Right cardiac atrium (tissue), 5 donors: ENCODE measurements around the gene CRX. TPM values are rescaled to one million over a fixed set of nuclear protein-coding genes. Genes with fewer than 3 reads are reported as not detected.
"Not testable (repeated sequence)": the region's sequence is repeated elsewhere in the genome, so short reads cannot be mapped to it uniquely, and the experiment has no call there.

Source experiments
- ATAC-seq, 2 donors: fragments of 200-7000 bp; cut with Tn5 transposase; one replicate each; pipeline versions ENCODE4 v1.8.0 to v1.9.1; 2020; ENCODE audit warnings: moderate library complexity in 2 of 2, mild to moderate bottlenecking in 1 of 2
- DNase-seq, 3 donors: peaks; one replicate each; pipeline ENCODE4 v3.0.0-alpha.2; 2020
- H3K27ac ChIP-seq: one replicate; pipeline ENCODE4 v1.5.1; 2013; ENCODE audit warnings: mild to moderate bottlenecking, low read length, control low read depth, moderate library complexity
- H3K27me3 ChIP-seq: one replicate; pipeline ENCODE4 v1.6.1; 2013; ENCODE audit not compliant: control insufficient read depth, insufficient read depth
- H3K4me1 ChIP-seq: one replicate; pipeline ENCODE4 v1.6.1; 2013; ENCODE audit warnings: low read length; ENCODE audit not compliant: control insufficient read depth, insufficient read depth
- H3K4me3 ChIP-seq: one replicate; pipeline ENCODE4 v1.5.1; 2013; ENCODE audit warnings: low read length, control low read depth
- H3K9me3 ChIP-seq: one replicate; pipeline ENCODE4 v1.6.1; 2013; ENCODE audit warnings: low read length; ENCODE audit not compliant: control insufficient read depth
- WGBS: extraction: QIAGEN DNeasy Blood & Tissue Kit; methylation state at CpG from one replicate; pipeline ENCODE4 v1.1.7; 2013; 5-methylcytosine and 5-hydroxymethylcytosine counted together
- intact Hi-C, 4 donors: fragments of 100-400 bp; cut with DNase I; formaldehyde crosslinking; loops; one replicate each; pipeline versions ENCODE4 v1.11.0 to v1.14.0; 2022 to 2023
- polyA plus RNA-seq: library from polyadenylated mRNA; stranded (reverse); fragments of 200-250 nt; gene quantifications from one replicate; pipeline ENCODE4 v1.2.3, GENCODE V29; 2013
- total RNA-seq, 4 donors: library from RNA; stranded (reverse); fragmentation: NEBNext Ultra II Directional; extraction: Animal tissue kit (Norgen Biotek cat#: 25700); gene quantifications; one replicate each; pipeline ENCODE4 v1.2.1, GENCODE V29; 2021
- donor health status: healthy with polysubstance abuse.
- donor health status: DM: no; HTN: yes; CAD: no.
- donor health status: DM: no; HTN: no; CAD: no.
- donor health status: DM: no; HTN: yes; CAD: no; lungs with severe emphysema.
- donor health status: DM: yes; HTN: yes; CAD: no.

CRX gene
- total and polyA plus RNA-seq, 5 donors = not detected

DNA sequence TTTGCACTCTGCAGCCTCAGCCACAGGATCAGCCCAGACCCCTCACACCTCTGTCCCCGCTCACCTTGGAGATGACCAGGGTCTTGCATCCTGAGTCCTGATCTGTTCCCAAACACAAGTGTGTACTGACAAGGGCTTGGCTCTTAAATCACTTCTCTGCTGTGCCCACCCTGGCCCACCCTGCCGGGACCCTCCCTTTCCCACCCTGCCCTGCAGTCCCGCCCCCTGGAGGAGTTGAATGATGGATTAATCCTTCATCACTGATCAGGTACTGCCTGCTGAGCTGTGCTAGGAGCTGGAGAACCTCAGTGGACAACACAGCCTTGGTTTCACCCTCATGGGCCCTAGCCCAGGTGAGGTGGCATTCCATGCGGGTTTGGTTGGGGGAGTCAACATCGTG lies 17.3 kb upstream of the CRX start, which contains the start of gene TPRX1:
TSS of gene TPRX1 (minus strand) at position 101 of the 400 bp plus-strand sequence. CDS start at position 89, 12 bp downstream.
- ATAC-seq = peak in 1 of 2 donors; percentile 23
- H3K27ac ChIP-seq, H3K4me3 ChIP-seq, H3K27me3 ChIP-seq, H3K9me3 ChIP-seq, H3K4me1 ChIP-seq, intact Hi-C loops, DNase-seq: not testable (repeated sequence)
- WGBS = 84% methylated on average over 5 of the region's 5 CpGs

DNA sequence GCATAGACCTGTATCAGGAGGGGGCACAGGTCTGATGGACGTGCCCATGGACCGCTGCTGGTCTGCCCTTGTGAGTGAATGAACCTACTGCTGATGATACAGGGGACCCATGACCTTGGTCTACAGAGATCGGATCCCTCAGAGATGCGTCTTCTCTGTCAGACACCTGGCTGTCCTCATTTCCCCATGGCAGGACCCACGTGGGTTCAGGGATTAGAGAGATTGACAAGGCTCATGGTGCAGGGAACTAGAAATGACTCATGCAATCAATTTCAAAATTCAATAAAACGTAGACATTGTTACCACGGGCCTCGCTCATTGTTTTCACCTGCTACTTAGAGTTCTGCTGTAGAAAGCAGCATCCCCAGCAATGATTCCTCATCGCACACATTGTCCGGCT lies 16.4 kb upstream of the CRX start:
- H3K27ac ChIP-seq = no peak overlapping the region
- no peaks in the 10 kb centered on the region for H3K9me3 ChIP-seq
- DNase-seq (no peak), ATAC-seq (no peak)
- H3K4me3 ChIP-seq = no peak overlapping the region
- no peaks in the 10 kb centered on the region for H3K4me1 ChIP-seq
- intact Hi-C loops = no loop called here
- H3K27me3 ChIP-seq = no peaks in the 10 kb centered on the region
- 83% methylated on average over 10 of the region's 10 CpGs for WGBS

DNA sequence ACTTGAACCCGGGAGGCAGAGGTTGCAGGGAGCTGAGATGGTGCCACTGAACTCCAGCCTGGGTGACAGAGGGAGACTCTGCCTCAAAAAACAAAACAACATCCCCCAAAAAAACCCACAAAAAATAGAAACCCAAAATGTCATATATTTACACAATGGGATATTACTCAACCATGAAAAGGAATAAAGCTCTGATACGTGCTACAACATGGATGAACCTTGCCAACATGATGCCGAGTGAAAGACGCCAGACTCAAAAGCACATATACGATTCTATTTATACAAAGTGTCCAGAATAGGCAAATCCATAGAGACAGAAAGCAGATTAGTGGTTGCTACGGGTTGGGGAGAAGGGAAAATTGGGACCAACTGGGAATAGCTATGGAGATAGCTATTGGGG lies 15.3 kb upstream of the CRX start:
- Histone ChIP-seq H3K27me3 (no peaks in the 10 kb centered on the region), H3K9me3 (no peaks in the 10 kb centered on the region), H3K4me3 (no peak overlapping the region), H3K27ac (no peak overlapping the region), H3K4me1 (no peaks in the 10 kb centered on the region)
- intact Hi-C loops = no loop called here
- DNase-seq (no peak), ATAC-seq (no peak)
- WGBS = 83% methylated on average over 6 of the region's 6 CpGs

DNA sequence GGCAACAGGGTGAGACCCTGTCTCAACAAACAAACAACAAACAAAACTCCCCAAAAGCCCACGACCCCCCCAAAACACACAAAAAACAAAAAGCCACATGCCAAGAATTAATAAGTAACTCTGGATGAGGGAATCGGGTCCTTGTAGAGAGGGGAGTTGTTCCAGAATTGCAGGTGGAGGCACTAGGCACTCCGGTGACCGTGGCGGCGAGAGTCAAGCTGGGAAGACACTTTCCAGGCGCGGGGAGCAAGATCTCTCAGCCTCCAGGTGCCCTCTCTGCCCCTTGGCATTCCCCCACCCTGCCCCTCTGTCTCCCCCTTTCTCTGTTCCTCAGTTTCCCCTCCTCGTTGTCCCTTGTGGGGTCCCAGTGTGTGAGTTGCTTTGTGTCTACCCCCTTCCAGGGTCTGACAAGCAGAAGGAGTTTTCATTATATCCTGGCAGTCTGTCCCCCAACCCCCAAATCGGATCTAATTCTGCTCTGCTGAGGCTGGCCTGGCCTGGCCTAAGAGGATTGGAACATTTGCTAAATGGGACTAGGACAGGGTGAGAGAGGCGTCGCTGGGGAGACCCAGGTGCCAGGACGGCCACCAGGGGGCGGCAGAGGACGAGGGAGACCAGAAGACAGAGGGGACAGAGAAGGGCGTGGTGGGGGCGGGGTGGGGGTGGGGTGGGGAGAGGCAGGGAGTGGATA lies 8.3 kb upstream of the CRX start:
- intact Hi-C loops = no loop called here
- H3K9me3 ChIP-seq = no peaks in the 10 kb centered on the region
- H3K27me3 ChIP-seq = no peaks in the 10 kb centered on the region
- no peak overlapping the region for H3K4me3 ChIP-seq
- H3K27ac ChIP-seq = no peak overlapping the region
- ATAC-seq = peak; percentile 57 to 84
- 38% methylated on average over 17 of the region's 17 CpGs for WGBS
- DNase-seq = peak; percentile 78 to 91 (median 89)
- H3K4me1 ChIP-seq = no peaks in the 10 kb centered on the region

DNA sequence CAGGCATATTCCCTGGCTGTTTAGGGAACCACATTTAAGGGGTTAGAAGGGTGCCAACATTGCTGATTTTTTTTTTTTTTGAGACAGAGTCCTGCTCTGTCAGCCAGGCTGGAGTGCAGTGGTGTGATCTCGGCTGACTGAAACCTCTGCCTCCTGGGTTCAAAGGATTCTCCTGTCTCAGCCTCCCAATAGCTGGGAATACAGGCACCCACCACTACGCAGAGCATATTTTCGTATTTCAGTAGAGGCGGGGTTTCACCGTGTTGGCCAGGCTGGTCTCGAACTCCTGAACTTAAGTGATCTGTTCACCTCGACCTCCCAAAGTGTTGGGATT lies 7.8 kb upstream of the CRX start:
- DNase-seq = no peak
- H3K4me1 ChIP-seq = no peaks in the 10 kb centered on the region
- intact Hi-C loops = no loop called here
- WGBS = 55% methylated on average over 7 of the region's 7 CpGs
- H3K27me3 ChIP-seq = no peaks in the 10 kb centered on the region
- H3K9me3 ChIP-seq = no peaks in the 10 kb centered on the region
- no peak for ATAC-seq
- H3K4me3 ChIP-seq = no peak overlapping the region
- H3K27ac ChIP-seq = no peak overlapping the region

DNA sequence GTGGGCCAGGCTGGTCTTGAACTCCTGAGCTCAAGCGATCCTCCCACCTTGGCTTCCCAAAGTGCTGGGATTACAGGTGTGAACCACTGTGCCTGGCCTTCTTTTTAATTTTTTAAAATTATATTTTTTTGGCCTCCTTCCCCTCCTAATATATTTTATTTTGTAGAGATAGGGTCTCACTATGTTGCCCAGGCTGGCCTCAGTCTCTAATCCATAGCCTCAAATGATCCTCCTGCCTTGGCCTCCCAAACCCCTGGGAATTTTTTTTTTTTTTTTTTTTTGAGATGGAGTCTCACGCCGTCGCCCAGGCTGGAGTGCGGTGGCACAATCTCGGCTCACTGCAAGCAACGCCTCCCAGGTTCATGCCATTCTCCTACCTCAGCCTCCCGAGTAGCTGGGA lies 5.5 kb upstream of the CRX start:
- H3K4me1 ChIP-seq, ATAC-seq, H3K27me3 ChIP-seq, H3K4me3 ChIP-seq, H3K27ac ChIP-seq, DNase-seq, intact Hi-C loops, H3K9me3 ChIP-seq: not testable (repeated sequence)
- 95% methylated on average over 8 of the region's 8 CpGs for WGBS

DNA sequence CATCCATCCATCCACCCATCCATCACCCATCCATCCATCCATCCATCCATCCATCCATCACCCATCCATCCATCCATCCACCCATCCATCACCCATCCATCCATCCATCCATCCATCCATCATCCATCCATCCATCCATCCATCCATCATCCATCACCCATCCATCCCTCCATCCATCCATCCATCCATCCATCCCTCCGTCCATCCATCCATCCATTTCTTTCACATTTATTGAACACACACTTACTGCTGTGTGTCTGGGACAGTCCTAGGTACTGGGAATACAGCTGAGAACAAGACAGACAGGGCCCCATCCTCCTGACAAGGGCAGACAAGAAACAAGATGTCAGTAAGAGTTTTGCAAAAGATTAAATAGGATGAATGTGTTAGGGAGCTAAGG lies 3.5 kb upstream of the CRX start:
- H3K27ac ChIP-seq, ATAC-seq, H3K4me1 ChIP-seq, H3K4me3 ChIP-seq, H3K9me3 ChIP-seq, DNase-seq, H3K27me3 ChIP-seq, intact Hi-C loops: not testable (repeated sequence)
- WGBS = 92% methylated on average over 1 of the region's 1 CpG

DNA sequence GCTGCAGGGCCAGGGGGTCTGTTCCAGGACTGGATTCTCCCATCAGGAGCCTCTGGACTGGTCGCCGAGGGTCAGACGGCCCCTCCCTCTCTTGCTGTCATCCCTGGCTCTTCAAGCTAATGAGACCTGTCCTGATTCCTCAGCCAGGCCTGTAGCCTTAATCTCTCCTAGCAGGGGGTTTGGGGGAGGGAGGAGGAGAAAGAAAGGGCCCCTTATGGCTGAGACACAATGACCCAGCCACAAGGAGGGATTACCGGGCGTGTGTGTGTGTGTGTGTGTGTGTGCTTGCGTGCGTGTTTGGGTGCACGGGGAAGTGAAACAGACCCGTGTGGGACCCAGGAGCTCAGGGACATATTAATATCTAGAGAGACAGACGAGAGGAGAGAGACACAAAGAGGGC lies 1.9 kb upstream of the CRX start:
- WGBS = 9% methylated on average over 10 of the region's 10 CpGs
- intact Hi-C loops = no loop called here
- no peaks in the 10 kb centered on the region for H3K27me3 ChIP-seq
- no peaks in the 10 kb centered on the region for H3K9me3 ChIP-seq
- DNase-seq (no peak), ATAC-seq (no peak)
- no peak overlapping the region for H3K4me3 ChIP-seq
- no peak overlapping the region for H3K27ac ChIP-seq
- no peaks in the 10 kb centered on the region for H3K4me1 ChIP-seq

DNA sequence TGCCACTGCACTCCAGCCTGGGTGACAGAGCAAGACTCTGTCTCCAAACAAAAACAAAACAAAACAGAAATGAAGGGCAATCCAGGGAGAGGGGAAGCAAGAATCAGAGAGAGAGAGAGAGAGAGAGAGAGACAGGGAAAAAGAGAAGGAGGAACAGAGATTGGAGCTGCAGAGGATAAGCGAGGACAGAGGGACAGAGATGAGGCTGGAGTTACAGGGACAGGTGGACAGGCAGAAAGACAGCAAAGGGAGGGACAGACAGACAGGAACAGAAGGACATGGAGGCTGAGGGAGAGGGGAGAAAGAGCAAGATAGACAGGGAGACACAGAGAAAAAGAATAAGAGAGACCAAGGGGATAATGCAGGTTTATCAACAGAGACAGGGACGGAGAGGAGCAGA lies 1.3 kb upstream of the CRX start:
- no peaks in the 10 kb centered on the region for H3K4me1 ChIP-seq
- H3K9me3 ChIP-seq = no peaks in the 10 kb centered on the region
- no peak overlapping the region for H3K27ac ChIP-seq
- H3K27me3 ChIP-seq = no peaks in the 10 kb centered on the region
- 60% methylated on average over 2 of the region's 2 CpGs for WGBS
- DNase-seq (no peak), ATAC-seq (no peak)
- no peak overlapping the region for H3K4me3 ChIP-seq
- intact Hi-C loops = no loop called here

DNA sequence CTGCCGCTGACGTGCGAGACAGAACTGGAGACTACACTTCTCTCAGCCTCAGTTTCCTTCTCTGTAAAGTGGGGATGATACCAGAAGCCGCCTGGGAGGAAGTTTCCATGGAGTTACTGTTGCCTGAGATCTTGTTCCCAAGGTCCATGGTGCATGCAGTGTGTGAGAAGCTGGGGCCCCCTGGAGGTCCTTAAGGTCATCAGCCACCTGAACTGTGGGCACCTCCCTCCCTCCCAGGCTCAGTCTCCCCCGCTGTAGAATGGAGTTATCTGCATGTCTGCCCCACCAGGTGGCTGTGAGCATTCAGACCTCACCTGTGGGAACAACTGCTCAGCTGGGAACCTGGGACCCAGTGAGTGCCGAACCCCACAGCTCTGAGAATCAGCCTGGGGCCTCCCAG lies 2.7 kb downstream of the CRX start:
- 80% methylated on average over 6 of the region's 6 CpGs for WGBS
- Histone ChIP-seq H3K4me3 (no peak overlapping the region), H3K27me3 (no peaks in the 10 kb centered on the region), H3K9me3 (peaks cover 2% of the 10 kb centered on the region), H3K4me1 (no peaks in the 10 kb centered on the region), H3K27ac (no peak overlapping the region)
- ATAC-seq (no peak), DNase-seq (no peak)
- intact Hi-C loops = no loop called here

DNA sequence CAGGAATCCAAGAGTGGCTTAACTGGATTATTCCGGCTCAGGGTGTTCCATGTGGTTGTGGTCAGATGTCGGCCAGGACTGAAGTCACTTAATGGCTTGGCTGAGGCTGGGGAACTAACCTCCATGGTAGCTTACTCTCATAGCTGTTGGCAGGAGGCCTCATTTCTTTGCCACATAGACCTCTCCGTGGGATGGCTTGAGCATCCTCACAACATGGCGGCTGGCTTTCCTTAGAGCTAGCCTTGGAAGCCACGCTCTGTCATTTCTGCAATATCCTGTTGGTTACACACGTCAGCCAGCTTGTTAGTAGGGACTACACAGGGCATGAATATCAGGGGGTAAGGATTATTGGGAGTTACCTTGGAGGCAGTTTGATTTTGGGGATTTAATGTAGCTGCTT lies 5.1 kb downstream of the CRX start:
- no peaks in the 10 kb centered on the region for H3K4me1 ChIP-seq
- peaks cover 2% of the 10 kb centered on the region for H3K9me3 ChIP-seq
- ATAC-seq (no peak), DNase-seq (no peak)
- no peaks in the 10 kb centered on the region for H3K27me3 ChIP-seq
- no peak overlapping the region for H3K27ac ChIP-seq
- H3K4me3 ChIP-seq = no peak overlapping the region
- intact Hi-C loops = no loop called here
- WGBS = 90% methylated on average over 6 of the region's 6 CpGs

DNA sequence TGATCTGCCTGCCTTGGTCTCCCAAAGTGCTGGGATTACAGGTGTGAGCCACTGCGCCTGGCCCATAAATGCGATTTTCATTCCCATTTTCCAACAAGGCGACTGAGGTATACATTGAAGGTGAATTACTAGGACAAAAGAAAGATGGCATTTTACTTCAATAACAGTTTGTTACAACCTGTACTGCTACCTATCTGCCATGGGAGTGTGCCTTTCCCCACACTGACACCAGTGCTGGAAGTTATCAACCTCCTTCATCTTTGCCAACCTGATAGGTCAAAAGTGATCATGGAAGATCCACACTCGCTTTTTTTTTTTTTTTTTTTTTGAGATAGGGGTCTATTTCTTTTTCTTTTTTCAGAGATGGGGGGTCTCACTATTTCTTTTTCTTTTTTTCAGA lies 11.0 kb downstream of the CRX start:
- Histone ChIP-seq H3K4me1 (no peaks in the 10 kb centered on the region), H3K27ac (no peak overlapping the region), H3K27me3 (no peaks in the 10 kb centered on the region), H3K4me3 (no peak overlapping the region), H3K9me3 (no peaks in the 10 kb centered on the region)
- DNase-seq (no peak), ATAC-seq (no peak)
- WGBS = 82% methylated on average over 4 of the region's 4 CpGs
- intact Hi-C loops = no loop called here
